Right atrium auricular region (tissue), 2 donors: Measurements from ENCODE around the gene ATAD3C. TPM values are rescaled to one million over a fixed set of nuclear protein-coding genes. Genes with fewer than 3 reads are reported as not detected.
"Not testable (repeated sequence)": the region's sequence is repeated elsewhere in the genome, so short reads cannot be mapped to it uniquely, and the experiment has no call there.

Experiments used
- DNase-seq: peaks from one replicate; pipeline ENCODE4 v3.0.0-alpha.2; 2019; ENCODE audit warnings: low spot score
- H3K27ac ChIP-seq, 2 donors: fragments of 200-600 bp; sonication (generic); 1 replicate in 1 of 2; 2 replicates in 1 of 2; pipeline ENCODE4 v1.5.1; 2016 to 2019
- H3K27me3 ChIP-seq, 2 donors: fragments of 200-600 bp; sonication (generic); one replicate each; pipeline versions ENCODE4 v1.5.1 to v1.6.0; 2017 to 2019
- H3K36me3 ChIP-seq: fragments of 200-600 bp; sonication (generic); one replicate; pipeline ENCODE4 v1.5.1; 2016
- H3K4me1 ChIP-seq, 2 donors: fragments of 200-600 bp; sonication (generic); one replicate each; pipeline versions ENCODE4 v1.5.1 to v1.6.0; 2017 to 2019
- H3K4me3 ChIP-seq, 2 donors: fragments of 200-600 bp; sonication (generic); 1 replicate in 1 of 2; 2 replicates in 1 of 2; pipeline ENCODE4 v1.5.1; 2017 to 2019; ENCODE audit warnings: mild to moderate bottlenecking in 1 of 2, moderate library complexity in 1 of 2
- H3K9me3 ChIP-seq, 2 donors: fragments of 200-600 bp; sonication (generic); one replicate each; pipeline ENCODE4 v1.5.1; 2019
- total RNA-seq, 2 donors: library from RNA; depleted of rRNA; stranded (reverse); fragments of >200 nt; gene quantifications; one replicate each; pipeline ENCODE4 v1.1.0, GENCODE V29; 2016
- TF ChIP-seq, protein P1 (sequence below), 2 donors: fragments of 200-600 bp; sonication (generic); IDR thresholded peaks; one replicate each; pipeline ENCODE4 v1.5.1; 2019; ENCODE audit warnings: antibody characterized with exemption in 2 of 2

The ATAD3C gene
- total RNA-seq, 2 donors from 2014 or later, result 1.4 to 2.8 TPM

DNA sequence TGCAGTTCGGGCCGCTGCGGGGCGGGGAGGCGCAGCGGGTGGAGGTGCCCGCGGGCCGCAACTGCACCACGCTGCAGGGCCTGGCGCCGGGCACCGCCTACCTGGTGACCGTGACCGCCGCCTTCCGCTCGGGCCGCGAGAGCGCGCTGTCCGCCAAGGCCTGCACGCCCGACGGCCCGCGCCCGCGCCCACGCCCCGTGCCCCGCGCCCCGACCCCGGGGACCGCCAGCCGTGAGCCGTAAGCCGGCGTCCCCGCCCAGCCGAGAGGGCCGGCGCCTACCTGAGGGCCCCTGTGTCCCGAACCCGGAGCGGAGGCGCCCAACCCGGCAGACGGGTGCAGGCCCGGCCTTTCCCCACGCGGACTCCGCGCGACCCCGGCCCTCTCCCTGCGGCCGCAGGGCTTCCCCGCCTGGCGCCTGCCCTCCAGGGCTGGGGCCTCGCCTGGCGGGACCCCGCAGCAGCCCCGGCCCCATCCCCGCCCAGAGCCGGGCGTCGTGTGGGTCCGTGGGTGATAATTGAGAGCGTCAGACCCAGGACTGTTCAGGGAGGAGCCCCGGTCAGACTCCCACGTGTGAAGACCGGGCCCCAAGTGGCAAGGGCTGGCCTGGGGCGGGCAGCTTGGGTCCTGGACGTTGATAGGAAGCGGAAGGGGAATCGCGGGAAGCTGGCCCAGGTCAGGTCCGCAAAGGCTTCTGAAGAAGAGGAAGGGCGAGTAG lies 9.8 kb upstream of the ATAD3C start:
- no peaks in the 10 kb centered on the region for H3K27me3 ChIP-seq
- no peak overlapping the region for H3K27ac ChIP-seq
- H3K36me3 ChIP-seq, result no peaks in the 10 kb centered on the region
- H3K4me3 ChIP-seq, result no peak overlapping the region
- no peaks in the 10 kb centered on the region for H3K9me3 ChIP-seq
- TF ChIP-seq, protein P1, sequence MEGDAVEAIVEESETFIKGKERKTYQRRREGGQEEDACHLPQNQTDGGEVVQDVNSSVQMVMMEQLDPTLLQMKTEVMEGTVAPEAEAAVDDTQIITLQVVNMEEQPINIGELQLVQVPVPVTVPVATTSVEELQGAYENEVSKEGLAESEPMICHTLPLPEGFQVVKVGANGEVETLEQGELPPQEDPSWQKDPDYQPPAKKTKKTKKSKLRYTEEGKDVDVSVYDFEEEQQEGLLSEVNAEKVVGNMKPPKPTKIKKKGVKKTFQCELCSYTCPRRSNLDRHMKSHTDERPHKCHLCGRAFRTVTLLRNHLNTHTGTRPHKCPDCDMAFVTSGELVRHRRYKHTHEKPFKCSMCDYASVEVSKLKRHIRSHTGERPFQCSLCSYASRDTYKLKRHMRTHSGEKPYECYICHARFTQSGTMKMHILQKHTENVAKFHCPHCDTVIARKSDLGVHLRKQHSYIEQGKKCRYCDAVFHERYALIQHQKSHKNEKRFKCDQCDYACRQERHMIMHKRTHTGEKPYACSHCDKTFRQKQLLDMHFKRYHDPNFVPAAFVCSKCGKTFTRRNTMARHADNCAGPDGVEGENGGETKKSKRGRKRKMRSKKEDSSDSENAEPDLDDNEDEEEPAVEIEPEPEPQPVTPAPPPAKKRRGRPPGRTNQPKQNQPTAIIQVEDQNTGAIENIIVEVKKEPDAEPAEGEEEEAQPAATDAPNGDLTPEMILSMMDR (IDR thresholded peaks at IDR 0.05), result no peak
- DNase-seq, result no peak
- H3K4me1 ChIP-seq, result peaks cover 0 to 38% of the 10 kb centered on the region in 2 donors

DNA sequence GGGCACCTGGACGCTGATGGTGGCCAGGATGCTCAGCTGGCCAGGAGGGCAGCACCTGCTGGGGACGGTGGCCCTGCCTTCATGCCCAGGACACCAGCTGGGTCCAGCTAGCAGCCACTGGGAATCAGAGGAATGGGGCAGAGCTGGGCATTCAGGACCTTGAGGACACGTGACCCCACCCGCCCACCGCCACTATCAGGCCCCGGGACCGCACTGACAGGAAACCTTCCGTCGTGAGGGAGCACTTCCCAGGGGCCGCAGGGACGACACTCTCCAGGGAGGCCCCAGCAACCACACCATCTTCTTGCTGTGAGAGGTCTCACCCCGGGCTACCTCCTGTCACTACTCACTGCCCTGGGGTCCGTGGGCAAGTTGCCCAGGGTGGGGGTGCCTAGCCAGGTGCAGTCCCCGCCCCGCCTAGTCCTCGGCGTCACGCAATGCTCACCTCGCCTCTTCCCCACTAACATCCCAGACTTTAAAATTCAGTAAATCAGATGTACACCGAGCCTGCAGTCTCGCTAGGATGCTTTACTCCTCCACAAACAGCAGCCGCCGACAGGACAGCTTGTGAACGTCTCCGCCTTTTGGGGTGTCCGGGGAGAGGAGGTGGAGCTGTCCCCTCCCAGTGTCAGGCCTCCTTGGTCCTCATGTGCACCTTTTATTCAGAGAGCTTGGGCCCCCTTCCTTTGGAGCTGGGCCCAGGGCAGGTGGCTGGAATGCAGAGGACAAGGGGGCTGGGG lies 9.1 kb upstream of the ATAD3C start:
- Histone ChIP-seq H3K4me1 (peaks cover 0 to 31% of the 10 kb centered on the region in 2 donors), H3K4me3 (no peak overlapping the region), H3K9me3 (no peaks in the 10 kb centered on the region), H3K36me3 (no peaks in the 10 kb centered on the region), H3K27me3 (no peaks in the 10 kb centered on the region), H3K27ac (no peak overlapping the region)
- DNase-seq, result no peak
- TF ChIP-seq, protein P1 (IDR thresholded peaks at IDR 0.05), result no peak

DNA sequence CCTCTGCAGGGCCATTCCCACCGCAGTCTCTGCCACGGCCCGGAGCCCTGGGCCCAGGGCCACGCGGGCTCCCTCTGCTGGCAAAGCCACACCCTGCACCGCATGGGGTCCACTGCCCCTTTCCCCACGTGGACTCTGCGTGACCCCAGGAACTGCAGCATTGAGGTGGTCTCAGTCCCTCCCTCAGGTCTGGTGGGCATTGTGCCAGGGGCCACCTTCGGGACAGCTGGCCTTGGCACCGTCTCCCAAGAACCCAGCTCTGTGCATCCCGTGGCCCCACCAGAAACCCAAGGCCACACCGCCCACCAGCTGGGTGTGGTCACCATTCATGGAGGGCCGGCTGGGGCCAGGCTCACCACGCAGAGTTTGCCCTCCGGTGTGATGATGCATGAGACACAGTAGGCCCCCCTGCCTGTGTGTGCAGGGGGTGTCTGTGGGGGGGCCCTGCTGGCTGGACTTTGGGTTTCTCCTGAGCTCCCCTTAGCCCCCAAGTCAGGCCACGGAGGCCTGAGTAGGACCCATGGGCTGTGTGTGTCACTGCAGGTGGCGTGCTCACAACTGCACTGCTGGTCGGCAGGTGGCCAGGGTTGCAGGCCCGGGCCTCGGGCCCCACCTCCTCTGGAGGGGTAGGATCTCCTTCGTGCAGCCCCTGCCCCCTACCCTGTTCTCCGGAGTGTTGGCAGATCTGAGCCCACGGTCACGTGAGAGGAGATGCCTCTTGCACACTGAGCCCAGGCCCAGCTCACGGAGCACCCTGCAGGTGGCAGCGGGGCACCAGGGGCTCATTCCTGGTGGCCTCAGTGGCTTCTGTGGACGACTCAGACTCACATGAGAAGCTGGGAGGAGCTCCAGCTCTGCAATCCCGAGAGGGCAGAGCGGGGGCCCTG lies 8.2 kb upstream of the ATAD3C start:
- peaks cover 0 to 25% of the 10 kb centered on the region in 2 donors for H3K4me1 ChIP-seq
- no peaks in the 10 kb centered on the region for H3K27me3 ChIP-seq
- DNase-seq, result no peak
- H3K4me3 ChIP-seq, result no peak overlapping the region
- H3K27ac ChIP-seq, result no peak overlapping the region
- no peaks in the 10 kb centered on the region for H3K9me3 ChIP-seq
- TF ChIP-seq, protein P1 (IDR thresholded peaks at IDR 0.05), result peak; percentile 83 to 93
- H3K36me3 ChIP-seq, result no peaks in the 10 kb centered on the region

DNA sequence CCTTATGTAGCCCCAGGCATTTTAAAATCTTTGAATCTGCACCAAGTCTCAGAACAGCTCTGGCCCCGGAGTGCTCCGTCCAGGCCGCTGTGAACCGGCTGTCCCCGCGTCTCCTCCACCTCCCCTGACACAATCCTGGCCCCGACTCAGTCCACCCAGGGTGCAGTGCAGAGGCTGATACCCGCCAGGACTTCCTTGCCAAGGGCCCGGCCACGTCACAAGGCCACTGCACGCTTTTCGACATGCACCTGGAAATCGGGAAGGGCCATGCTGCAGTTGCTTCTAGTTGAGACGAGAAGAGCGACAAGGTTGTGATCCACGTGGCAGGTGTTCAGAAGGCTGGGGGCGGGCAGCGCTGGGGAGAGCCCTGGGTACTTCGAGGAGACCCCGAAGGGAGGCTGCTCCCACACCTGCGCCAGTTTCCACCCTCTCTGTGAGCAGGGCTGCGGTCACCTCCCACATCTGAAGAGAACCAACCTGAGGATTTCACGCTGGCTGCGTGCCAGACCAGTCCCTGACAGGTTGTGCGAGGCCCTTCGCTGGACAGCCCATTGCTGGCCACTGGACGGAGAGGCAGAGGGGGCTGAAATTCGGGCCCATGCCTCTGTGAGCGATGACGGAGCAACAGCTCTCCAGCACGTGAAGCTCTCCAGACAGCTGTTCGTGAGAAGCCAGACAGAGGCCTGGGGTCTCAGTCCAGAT lies 7.3 kb upstream of the ATAD3C start:
- no peaks in the 10 kb centered on the region for H3K9me3 ChIP-seq
- DNase-seq, result no peak
- H3K4me1 ChIP-seq, result peaks cover 0 to 16% of the 10 kb centered on the region in 2 donors
- H3K27me3 ChIP-seq, result no peaks in the 10 kb centered on the region
- H3K4me3 ChIP-seq, result no peak overlapping the region
- H3K36me3 ChIP-seq, result no peaks in the 10 kb centered on the region
- TF ChIP-seq, protein P1 (IDR thresholded peaks at IDR 0.05), result no peak
- no peak overlapping the region for H3K27ac ChIP-seq

DNA sequence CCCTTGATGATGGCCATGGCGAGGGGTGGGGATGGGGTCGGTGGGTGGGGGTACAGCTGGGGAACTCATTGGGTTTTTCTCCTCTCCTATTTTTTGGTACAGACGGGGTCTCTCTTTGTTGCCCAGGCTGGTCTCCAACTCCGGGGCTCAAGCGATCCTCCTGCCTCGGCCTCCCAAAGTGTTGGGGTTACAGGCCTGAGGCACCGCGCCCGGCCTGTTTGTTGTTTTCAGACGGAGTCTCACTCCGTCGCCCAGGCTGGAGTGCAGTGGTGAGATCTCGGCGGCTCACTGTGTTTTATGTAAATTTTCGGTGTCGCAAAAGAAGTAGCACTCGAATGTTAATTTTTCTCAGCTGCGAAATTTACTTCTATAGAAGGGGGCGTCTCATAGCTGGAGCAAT lies 2.9 kb upstream of the ATAD3C start:
- not testable (repeated sequence) for DNase-seq, H3K27ac ChIP-seq

DNA sequence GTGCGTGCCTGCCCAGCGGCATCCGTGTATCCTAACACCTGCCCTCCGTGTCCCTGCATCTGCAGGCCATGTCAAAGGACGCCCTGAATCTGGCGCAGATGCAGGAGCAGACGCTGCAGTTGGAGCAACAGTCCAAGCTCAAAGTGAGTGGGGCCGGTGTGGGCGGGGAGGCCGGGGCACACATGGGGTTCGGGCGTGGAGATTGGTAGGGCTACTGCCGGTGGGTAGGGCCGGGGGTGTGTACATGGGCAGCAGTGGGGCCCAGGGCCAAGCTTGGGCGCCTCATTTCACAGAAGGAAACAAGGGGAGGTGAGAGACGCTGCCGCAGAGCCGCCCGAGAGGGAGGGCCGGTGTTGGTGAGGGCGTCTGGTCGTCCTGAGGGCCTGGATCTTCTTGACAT lies 1.1 kb downstream of the ATAD3C start:
- not testable (repeated sequence) for H3K27me3 ChIP-seq

More for the DNA sequence above, 2.9 kb upstream of the ATAD3C start:
- H3K27me3 ChIP-seq, H3K36me3 ChIP-seq, H3K4me1 ChIP-seq, H3K4me3 ChIP-seq, H3K9me3 ChIP-seq: not testable (repeated sequence)

More for the DNA sequence above, 1.1 kb downstream of the ATAD3C start:
- not testable (repeated sequence) for H3K4me3 ChIP-seq, H3K36me3 ChIP-seq, DNase-seq, H3K27ac ChIP-seq, H3K9me3 ChIP-seq, H3K4me1 ChIP-seq
